Frontal cortex (tissue), 4 donors: ENCODE measurements around the gene TRIM67. TPM values are rescaled to one million over a fixed set of nuclear protein-coding genes. Genes with fewer than 3 reads are reported as not detected.
A peak's percentile ranks its signal among the peaks of the same experiment; 100 is the strongest.
"Not testable (repeated sequence)": the region's sequence is repeated elsewhere in the genome, so short reads cannot be mapped to it uniquely, and the experiment has no call there.

ENCODE experiments used
- DNase-seq, 2 donors: peaks; one replicate each; pipeline ENCODE4 v3.0.0; 2012; ENCODE audit warnings: low spot score in 2 of 2
- FAIRE-seq: peaks from 2 replicates; lab custom pipeline; 2012; peaks lifted over from hg19 to GRCh38; lab: Jason Lieb, UNC
- total RNA-seq: library from RNA; depleted of rRNA; stranded (reverse); fragments of >200 nt; gene quantifications from one replicate; pipeline ENCODE4 v1.2.3, GENCODE V29; 2014
- donor health status: control.
- donor health status: control.
- donor health status: control.

The TRIM67 gene
- total RNA-seq, 1 donor from 2014 or later: 24.1 TPM

GRCh38 chr1:231155808-231156207 is 6.0 kb upstream of the TRIM67 start:
- no peak for FAIRE-seq

GRCh38 chr1:231157311-231157710 is 4.5 kb upstream of the TRIM67 start:
- DNase-seq: no peak
- FAIRE-seq: no peak

More at GRCh38 chr1:231155808-231156207, 6.0 kb upstream of the TRIM67 start:
- no peak for DNase-seq

GRCh38 chr1:231158141-231158540 is 3.7 kb upstream of the TRIM67 start:
- FAIRE-seq: not testable (repeated sequence)

GRCh38 chr1:231159202-231159962 is 2.5 kb upstream of the TRIM67 start:
- no peak for FAIRE-seq
- no peak for DNase-seq

More at GRCh38 chr1:231158141-231158540, 3.7 kb upstream of the TRIM67 start:
- DNase-seq: not testable (repeated sequence)

GRCh38 chr1:231159963-231160761 is 1.7 kb upstream of the TRIM67 start:
- no peak for FAIRE-seq
- no peak for DNase-seq

- FAIRE-seq (no peak), DNase-seq (peak in 1 of 2 donors; percentile 45)
Measured at GRCh38 chr1:231160895-231161666, 777 bp upstream of the TRIM67 start.

GRCh38 chr1:231162297-231162969 is 575 bp downstream of the TRIM67 start:
- FAIRE-seq: no peak
- peak; percentile 62 to 77 for DNase-seq

GRCh38 chr1:231162970-231163829 is 1.3 kb downstream of the TRIM67 start:
- DNase-seq: peak in 1 of 2 donors; percentile 31

GRCh38 chr1:231163830-231164427 is 2.1 kb downstream of the TRIM67 start:
- no peak for FAIRE-seq
- DNase-seq: no peak

More at GRCh38 chr1:231162970-231163829, 1.3 kb downstream of the TRIM67 start:
- no peak for FAIRE-seq

- DNase-seq: no peak
- FAIRE-seq: no peak
Measured at GRCh38 chr1:231165371-231165770, 3.5 kb downstream of the TRIM67 start.

GRCh38 chr1:231166398-231166797 is 4.5 kb downstream of the TRIM67 start:
- DNase-seq (no peak), FAIRE-seq (no peak)

GRCh38 chr1:231170875-231171274 is 9.0 kb downstream of the TRIM67 start:
- no peak for FAIRE-seq
- no peak for DNase-seq

GRCh38 chr1:231171623-231172197 is 9.9 kb downstream of the TRIM67 start:
- no peak for FAIRE-seq

GRCh38 chr1:231172411-231172810 is 10.6 kb downstream of the TRIM67 start:
- DNase-seq: no peak
- FAIRE-seq: no peak

More at GRCh38 chr1:231171623-231172197, 9.9 kb downstream of the TRIM67 start:
- DNase-seq: no peak

- DNase-seq (no peak), FAIRE-seq (no peak)
Measured at GRCh38 chr1:231176421-231176820, 14.6 kb downstream of the TRIM67 start.

- FAIRE-seq: no peak
- DNase-seq: no peak
Measured at GRCh38 chr1:231177226-231177625, 15.4 kb downstream of the TRIM67 start.

GRCh38 chr1:231177936-231178335 is 16.1 kb downstream of the TRIM67 start:
- FAIRE-seq: no peak
- DNase-seq: no peak

GRCh38 chr1:231178970-231179369 is 17.1 kb downstream of the TRIM67 start:
- FAIRE-seq: no peak
- no peak for DNase-seq
